Astrocyte (in vitro differentiated cells and primary cell): ENCODE data around the gene LRCH4. TPM values are rescaled to one million over a fixed set of nuclear protein-coding genes. Genes with fewer than 3 reads are reported as not detected.

Experiments
- DNase-seq: peaks from one replicate; pipeline ENCODE4 v3.0.0-alpha.2; 2010; ENCODE audit warnings: low read depth
- FAIRE-seq: peaks from 2 replicates; lab custom pipeline; 2011; peaks lifted over from hg19 to GRCh38; lab: Jason Lieb, UNC
- H2AFZ ChIP-seq: 2 replicates; pipeline ENCODE4 v1.6.0; 2012; ENCODE audit warnings: low read depth, low read length, inconsistent platforms
- H3K27ac ChIP-seq: 2 replicates; pipeline ENCODE4 v1.5.1; 2011; ENCODE audit warnings: low read depth, low read length, inconsistent platforms
- H3K27me3 ChIP-seq: 2 replicates; pipeline ENCODE4 v1.6.0; 2011; ENCODE audit warnings: low read length, inconsistent platforms; ENCODE audit not compliant: insufficient read depth
- H3K36me3 ChIP-seq: 2 replicates; pipeline ENCODE4 v1.5.1; 2011; ENCODE audit warnings: low read length, inconsistent platforms; ENCODE audit not compliant: insufficient read depth
- H3K4me1 ChIP-seq: 2 replicates; pipeline ENCODE4 v1.5.1; 2011; ENCODE audit warnings: low read length, inconsistent platforms; ENCODE audit not compliant: insufficient read depth
- H3K4me2 ChIP-seq: 2 replicates; pipeline ENCODE4 v1.6.0; 2012; ENCODE audit warnings: low read length, inconsistent platforms
- H3K4me3 ChIP-seq: 2 replicates; pipeline ENCODE4 v1.5.1; 2011; ENCODE audit warnings: low read depth, mild to moderate bottlenecking, low read length, inconsistent platforms; ENCODE audit not compliant: insufficient read depth
- H3K79me2 ChIP-seq: 2 replicates; pipeline ENCODE4 v1.6.0; 2012; ENCODE audit warnings: mild to moderate bottlenecking, low read length, inconsistent platforms; ENCODE audit not compliant: insufficient read depth
- H3K9ac ChIP-seq: 2 replicates; pipeline ENCODE4 v1.6.0; 2012; ENCODE audit warnings: mild to moderate bottlenecking, low read length, inconsistent platforms
- H3K9me3 ChIP-seq: 2 replicates; pipeline ENCODE4 v1.5.1; 2012; ENCODE audit warnings: low read depth, mild to moderate bottlenecking, low read length, inconsistent platforms; ENCODE audit not compliant: insufficient read depth
- H4K20me1 ChIP-seq: 2 replicates; pipeline ENCODE4 v1.6.0; 2012; ENCODE audit warnings: low read length, inconsistent platforms; ENCODE audit not compliant: insufficient read depth
- H3K27ac Mint-ChIP-seq: one replicate; pipeline ENCODE4 v1.8.0; 2021; ENCODE audit warnings: mild to moderate bottlenecking, mixed read lengths; ENCODE audit not compliant: unreplicated experiment
- H3K27me3 Mint-ChIP-seq: one replicate; pipeline ENCODE4 v1.8.0; 2021; ENCODE audit warnings: low read depth, mixed read lengths; ENCODE audit not compliant: unreplicated experiment
- H3K36me3 Mint-ChIP-seq: one replicate; pipeline ENCODE4 v1.8.0; 2021; ENCODE audit warnings: low read depth, mixed read lengths; ENCODE audit not compliant: unreplicated experiment
- H3K4me1 Mint-ChIP-seq: one replicate; pipeline ENCODE4 v1.8.0; 2021; ENCODE audit warnings: low read depth, mixed read lengths; ENCODE audit not compliant: unreplicated experiment
- H3K4me3 Mint-ChIP-seq: one replicate; pipeline ENCODE4 v1.8.0; 2021; ENCODE audit warnings: mild to moderate bottlenecking, moderate library complexity, mixed read lengths; ENCODE audit not compliant: unreplicated experiment
- H3K9me3 Mint-ChIP-seq: one replicate; pipeline ENCODE4 v1.8.0; 2021; ENCODE audit warnings: mild to moderate bottlenecking, mixed read lengths; ENCODE audit not compliant: unreplicated experiment
- CTCF ChIP-seq: IDR thresholded peaks from 2 replicates; pipeline ENCODE4 v1.5.1; 2011; ENCODE audit warnings: low read depth, mild to moderate bottlenecking, inconsistent platforms, low read length, moderate library complexity; ENCODE audit not compliant: insufficient read depth
- EZH2 ChIP-seq: IDR thresholded peaks from 2 replicates; pipeline ENCODE4 v1.6.1; 2012; ENCODE audit warnings: mild to moderate bottlenecking, low read length, inconsistent platforms; ENCODE audit not compliant: insufficient read depth
- total RNA-seq: library from RNA; stranded (reverse); gene quantifications from 2 replicates; pipeline ENCODE4 v1.2.1, GENCODE V29; 2021

Gene LRCH4
- total RNA-seq, 1 donor from 2014 or later = 62.5 TPM

DNA sequence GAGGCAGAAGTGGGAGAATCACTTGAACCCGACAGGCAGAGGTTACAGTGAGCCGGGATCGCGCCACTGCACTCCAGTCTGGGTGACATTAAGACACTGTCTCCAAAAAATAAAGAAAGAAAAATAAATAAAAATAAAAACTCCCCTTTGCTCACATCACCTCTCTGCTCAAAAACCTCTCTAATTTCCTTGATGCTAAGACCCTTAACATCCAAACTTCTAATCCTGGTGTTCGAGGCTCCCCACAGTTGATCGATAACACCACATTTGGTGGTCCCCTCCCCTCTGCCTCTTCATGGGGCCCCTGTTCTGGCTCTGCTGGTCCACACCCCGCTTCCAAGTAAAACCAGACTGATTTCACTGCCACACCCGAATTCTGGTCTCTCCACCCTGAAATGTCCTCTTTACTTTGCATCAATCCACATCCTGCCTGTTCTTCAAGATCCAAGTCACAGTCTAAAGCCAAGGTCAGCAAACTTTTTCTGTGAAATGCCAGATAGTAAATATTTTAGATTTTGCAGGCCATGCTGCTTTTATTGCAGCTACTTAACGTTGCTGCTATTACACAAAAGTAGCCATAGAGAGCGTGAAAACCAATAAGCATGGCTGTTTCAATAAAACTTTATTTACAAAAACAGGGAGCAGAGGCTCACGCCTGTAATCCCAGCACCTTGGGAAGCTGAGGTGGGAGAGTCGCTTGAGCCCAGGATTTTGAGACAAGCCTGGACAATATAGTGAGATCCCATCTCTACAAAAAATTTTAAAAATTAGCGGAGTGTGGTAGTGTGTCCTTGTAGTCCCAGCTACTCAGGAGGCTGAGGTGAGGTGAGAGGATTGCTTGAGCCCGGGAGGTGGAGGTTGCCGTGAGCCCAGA is 38.3 kb upstream of the LRCH4 start:
- FAIRE-seq = no peak
- H3K4me3 Mint-ChIP-seq = no peak overlapping the region
- H3K9me3 Mint-ChIP-seq = no peaks in the 10 kb centered on the region

DNA sequence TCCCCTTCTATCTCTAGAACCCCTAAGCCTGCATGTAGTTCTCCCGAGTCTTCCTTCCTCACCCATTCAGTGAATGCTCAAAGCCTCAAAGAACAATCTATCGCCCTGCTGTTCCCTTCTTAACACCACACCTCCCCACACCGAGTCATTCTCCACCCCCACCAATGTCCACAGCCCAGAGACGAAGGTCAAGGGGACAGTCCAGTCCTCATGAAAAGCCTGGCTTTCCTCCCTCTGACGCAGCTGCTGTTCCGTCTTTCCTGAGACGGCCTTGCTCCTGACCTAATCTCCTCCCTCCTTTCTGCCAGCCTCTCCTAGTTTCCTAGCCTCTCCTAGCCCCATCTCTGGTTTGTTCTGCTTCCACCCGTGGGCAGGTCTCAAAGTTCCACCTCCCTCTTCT is 35.6 kb upstream of the LRCH4 start:
- H3K4me1 Mint-ChIP-seq = no peaks in the 10 kb centered on the region
- peaks cover 10% of the 10 kb centered on the region for H3K36me3 Mint-ChIP-seq
- FAIRE-seq (no peak), DNase-seq (no peak)
- no peaks in the 10 kb centered on the region for H3K9me3 Mint-ChIP-seq
- H3K27me3 Mint-ChIP-seq = peaks cover 26% of the 10 kb centered on the region
- TF ChIP-seq EZH2 (no peak), CTCF (no peak)
- no peak overlapping the region for H3K27ac Mint-ChIP-seq
- Histone ChIP-seq H4K20me1 (no peaks in the 10 kb centered on the region), H3K79me2 (no peaks in the 10 kb centered on the region), H3K4me1 (no peaks in the 10 kb centered on the region), H3K4me3 (no peak overlapping the region), H2AFZ (no peak overlapping the region), H3K9ac (no peak overlapping the region), H3K4me2 (no peak overlapping the region), H3K9me3 (no peaks in the 10 kb centered on the region), H3K36me3 (no peaks in the 10 kb centered on the region), H3K27ac (no peak overlapping the region), H3K27me3 (no peaks in the 10 kb centered on the region)
- no peak overlapping the region for H3K4me3 Mint-ChIP-seq

More for the DNA sequence above, 38.3 kb upstream of the LRCH4 start:
- H3K4me2 ChIP-seq = no peak overlapping the region
- no peak for TF ChIP-seq EZH2
- TF ChIP-seq CTCF = no peak
- H3K4me3 ChIP-seq = no peak overlapping the region
- H3K79me2 ChIP-seq = no peaks in the 10 kb centered on the region
- no peak overlapping the region for H3K27ac ChIP-seq
- no peak overlapping the region for H2AFZ ChIP-seq
- H3K9me3 ChIP-seq = no peaks in the 10 kb centered on the region
- DNase-seq = no peak
- peaks cover 10% of the 10 kb centered on the region for H3K36me3 Mint-ChIP-seq
- H3K4me1 Mint-ChIP-seq = no peaks in the 10 kb centered on the region
- no peak overlapping the region for H3K9ac ChIP-seq
- no peaks in the 10 kb centered on the region for H3K27me3 ChIP-seq
- H4K20me1 ChIP-seq = no peaks in the 10 kb centered on the region
- peaks cover 35% of the 10 kb centered on the region for H3K27me3 Mint-ChIP-seq
- no peaks in the 10 kb centered on the region for H3K36me3 ChIP-seq
- no peaks in the 10 kb centered on the region for H3K4me1 ChIP-seq
- no peak overlapping the region for H3K27ac Mint-ChIP-seq

- H3K4me3 Mint-ChIP-seq = no peak overlapping the region
- peaks cover 9% of the 10 kb centered on the region for H3K36me3 Mint-ChIP-seq
- TF ChIP-seq EZH2 = no peak
- TF ChIP-seq CTCF = no peak
- Histone ChIP-seq H3K27ac (no peak overlapping the region), H3K9ac (no peak overlapping the region), H3K36me3 (no peaks in the 10 kb centered on the region), H3K9me3 (no peaks in the 10 kb centered on the region), H3K4me3 (no peak overlapping the region), H3K27me3 (no peaks in the 10 kb centered on the region), H3K79me2 (no peaks in the 10 kb centered on the region), H3K4me2 (no peak overlapping the region), H2AFZ (no peak overlapping the region), H4K20me1 (no peaks in the 10 kb centered on the region), H3K4me1 (no peaks in the 10 kb centered on the region)
- H3K27ac Mint-ChIP-seq = no peak overlapping the region
- no peaks in the 10 kb centered on the region for H3K4me1 Mint-ChIP-seq
- no peaks in the 10 kb centered on the region for H3K9me3 Mint-ChIP-seq
- DNase-seq (no peak), FAIRE-seq (no peak)
- H3K27me3 Mint-ChIP-seq = peaks cover 19% of the 10 kb centered on the region
Observed at GRCh38 chr7:100620804-100621203, 34.9 kb upstream of the LRCH4 start.
